ENCODE measurements around the gene CERS1. TPM values are rescaled to one million over a fixed set of nuclear protein-coding genes. Genes with fewer than 3 reads are reported as not detected.

Gene CERS1
- total RNA-seq, 2 experiments from 2014 or later = not detected

DNA sequence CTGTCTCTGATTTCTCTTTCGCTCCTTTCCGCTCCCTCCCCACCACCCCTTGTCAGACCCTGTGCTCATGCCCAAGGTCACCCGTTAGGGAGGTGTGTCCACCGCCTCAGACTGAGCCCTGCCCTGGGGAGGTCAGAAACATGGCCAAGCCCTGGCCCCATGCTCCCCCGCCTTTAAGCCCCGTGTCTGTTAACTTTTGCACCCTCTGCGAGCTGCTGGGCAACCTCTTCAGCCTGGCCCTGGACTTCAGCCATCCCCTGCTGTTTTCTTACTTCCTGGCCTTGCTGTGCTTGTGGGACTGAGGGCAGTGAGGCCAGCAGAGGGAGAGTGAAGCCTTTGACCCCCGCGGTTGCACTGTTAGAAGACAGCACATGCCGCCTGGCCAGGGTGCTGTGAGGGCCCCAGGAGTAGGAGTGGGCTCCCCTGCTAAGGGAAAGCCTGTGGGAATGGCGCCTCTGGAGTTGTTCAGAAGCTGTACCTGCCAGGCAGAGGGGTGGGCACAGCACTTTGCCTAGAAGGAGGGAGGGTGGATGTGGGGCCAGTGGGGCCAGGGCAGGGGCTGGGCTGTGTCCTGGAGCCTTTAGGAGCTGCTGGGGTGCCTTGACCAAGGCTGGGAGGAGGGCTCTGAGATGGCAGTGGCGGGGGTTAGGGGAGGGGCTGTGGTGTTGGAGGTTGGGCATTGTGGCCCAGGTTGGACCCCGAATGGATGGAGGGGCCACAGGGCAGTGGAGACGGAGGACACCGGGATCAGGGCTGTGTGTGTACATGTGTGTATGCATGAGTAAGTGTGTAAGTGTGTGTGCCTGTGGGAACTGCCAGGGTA lies 56.3 kb downstream of the CERS1 start:
- Mint-ChIP-seq H3K4me3 (no peak overlapping the region), H3K27me3 (no peaks in the 10 kb centered on the region), H3K36me3 (ENCODE audit: low read depth) (peaks cover 31% of the 10 kb centered on the region)

DNA sequence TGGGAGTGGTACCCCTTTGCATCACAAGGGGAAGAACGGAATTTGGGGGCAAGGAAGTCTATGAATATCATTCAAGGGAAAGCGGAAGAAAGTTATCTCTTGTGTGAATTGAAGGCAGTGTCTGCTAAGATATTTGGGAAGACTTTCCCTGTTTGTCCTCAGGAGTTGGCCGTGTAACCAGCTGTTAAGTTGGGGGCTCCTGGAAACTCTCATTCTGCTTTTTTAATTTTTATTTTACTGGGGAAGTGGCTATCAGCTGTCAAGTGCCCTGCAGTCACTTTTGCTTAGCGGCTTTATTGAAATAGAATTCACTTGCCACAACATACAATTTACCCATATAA lies 61.3 kb downstream of the CERS1 start:
- H3K27ac Mint-ChIP-seq = no peak overlapping the region
- POLR2A ChIA-PET = no interaction called here
- H3K4me3 Mint-ChIP-seq = peak overlapping the region; percentile 96
- H3K4me1 Mint-ChIP-seq = peaks cover 47% of the 10 kb centered on the region
- CTCF ChIA-PET = interaction anchor here (0.9 to 1.4 kb wide), 2 partner anchors 13 to 246 kb away, joined by 3 to 4 read pairs; no protein-coding TSS in a partner anchor
- H3K27me3 Mint-ChIP-seq = no peaks in the 10 kb centered on the region
- H3K9me3 Mint-ChIP-seq = no peaks in the 10 kb centered on the region
- peaks cover 48% of the 10 kb centered on the region for H3K36me3 Mint-ChIP-seq (ENCODE audit: low read depth)
- DNase-seq = no peak

More for the DNA sequence above, 56.3 kb downstream of the CERS1 start:
- ChIA-PET CTCF (interaction anchor here (0.7 to 1.4 kb wide), 4 partner anchors 7 to 451 kb away, joined by 3 to 4 read pairs (median 3); no protein-coding TSS in a partner anchor), POLR2A (no interaction called here)
- Mint-ChIP-seq H3K9me3 (no peaks in the 10 kb centered on the region), H3K27ac (peak overlapping the region; percentile 50), H3K4me1 (peaks cover 65% of the 10 kb centered on the region)
- no peak for DNase-seq

DNA sequence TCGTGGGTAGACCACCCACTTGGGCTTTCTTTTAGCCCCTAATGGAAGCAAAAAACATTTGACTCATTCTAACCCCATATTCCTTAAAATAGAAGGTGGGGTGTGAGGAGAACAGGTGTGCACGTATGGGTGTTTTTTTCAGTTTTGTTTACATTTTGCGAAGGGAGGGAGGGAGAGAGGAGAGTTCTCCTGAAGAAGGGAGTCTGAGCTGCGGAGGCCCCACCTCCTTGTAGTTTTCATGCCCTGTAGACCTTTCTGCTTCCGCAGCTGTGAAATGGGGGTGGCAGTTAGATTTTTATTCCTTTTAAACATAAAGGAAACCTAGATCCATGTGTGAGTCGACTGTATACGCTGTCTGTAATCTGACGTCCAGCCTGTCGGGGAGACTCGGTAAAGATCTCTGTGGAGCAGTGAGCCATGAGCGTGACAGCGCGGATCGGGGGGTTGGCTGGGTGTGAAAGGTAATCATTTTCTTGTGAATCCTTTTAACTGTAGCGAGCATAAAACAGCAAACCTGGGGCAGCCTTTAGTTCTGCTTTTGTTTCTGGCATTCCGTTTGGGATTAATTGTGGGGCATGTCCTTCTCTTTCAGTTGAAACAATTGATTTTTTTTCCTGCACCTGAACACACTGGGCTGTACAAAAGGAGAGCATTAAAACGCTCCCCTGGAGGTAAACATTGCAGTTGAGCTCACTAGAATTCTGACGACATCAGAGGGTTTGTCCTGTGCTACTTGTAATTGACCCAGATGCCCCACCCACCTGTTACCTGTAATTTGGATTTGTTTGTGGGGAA lies 61.9 kb downstream of the CERS1 start:
- ChIA-PET CTCF (interaction anchor here (0.6 to 1.4 kb wide), 3 partner anchors 13 to 245 kb away, joined by 3 to 4 read pairs (median 3); no protein-coding TSS in a partner anchor), POLR2A (interaction anchor here (0.6 kb wide), 1 partner anchor 511 kb away, joined by 3 read pairs; the partner anchor contains the start of gene LSM4)
- H3K27me3 Mint-ChIP-seq = peaks cover under 1% of the 10 kb centered on the region
- peaks cover 45% of the 10 kb centered on the region for H3K36me3 Mint-ChIP-seq (ENCODE audit: low read depth)
- H3K4me3 Mint-ChIP-seq = peak overlapping the region; percentile 96
- no peak overlapping the region for H3K27ac Mint-ChIP-seq
- no peaks in the 10 kb centered on the region for H3K9me3 Mint-ChIP-seq
- no peak for DNase-seq
- H3K4me1 Mint-ChIP-seq = peaks cover 47% of the 10 kb centered on the region

DNA sequence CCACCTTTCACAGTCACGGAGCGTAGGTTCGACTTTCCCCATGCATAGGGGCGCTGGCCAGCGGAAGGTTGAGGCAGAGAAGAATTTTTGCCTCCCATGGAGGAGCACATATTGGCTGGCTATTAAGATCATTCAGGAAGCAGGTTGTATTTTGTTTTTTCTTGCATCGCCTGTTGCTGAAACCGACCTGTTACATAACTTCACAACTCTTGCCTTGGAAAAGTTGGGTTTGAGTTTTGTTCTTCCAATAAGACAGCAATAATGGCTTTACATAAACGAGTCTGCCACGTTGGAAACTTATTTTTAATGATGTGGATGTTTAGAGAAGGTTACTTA lies 62.8 kb downstream of the CERS1 start:
- peaks cover 41% of the 10 kb centered on the region for H3K36me3 Mint-ChIP-seq (ENCODE audit: low read depth)
- peak overlapping the region; percentile 96 for H3K4me3 Mint-ChIP-seq
- ChIA-PET POLR2A (interaction anchor here (0.5 kb wide), 1 partner anchor 393 kb away, joined by 4 read pairs; no protein-coding TSS in a partner anchor), CTCF (interaction anchor here (1.3 to 2.2 kb wide), 3 partner anchors 9 to 262 kb away, joined by 5 to 7 read pairs (median 6); partner anchors contain the start of genes REX1BD and UBA52)
- H3K27ac Mint-ChIP-seq = peak overlapping the region; percentile 92
- H3K27me3 Mint-ChIP-seq = peaks cover 6% of the 10 kb centered on the region
- no peak for DNase-seq
- H3K9me3 Mint-ChIP-seq = no peaks in the 10 kb centered on the region
- peaks cover 43% of the 10 kb centered on the region for H3K4me1 Mint-ChIP-seq

DNA sequence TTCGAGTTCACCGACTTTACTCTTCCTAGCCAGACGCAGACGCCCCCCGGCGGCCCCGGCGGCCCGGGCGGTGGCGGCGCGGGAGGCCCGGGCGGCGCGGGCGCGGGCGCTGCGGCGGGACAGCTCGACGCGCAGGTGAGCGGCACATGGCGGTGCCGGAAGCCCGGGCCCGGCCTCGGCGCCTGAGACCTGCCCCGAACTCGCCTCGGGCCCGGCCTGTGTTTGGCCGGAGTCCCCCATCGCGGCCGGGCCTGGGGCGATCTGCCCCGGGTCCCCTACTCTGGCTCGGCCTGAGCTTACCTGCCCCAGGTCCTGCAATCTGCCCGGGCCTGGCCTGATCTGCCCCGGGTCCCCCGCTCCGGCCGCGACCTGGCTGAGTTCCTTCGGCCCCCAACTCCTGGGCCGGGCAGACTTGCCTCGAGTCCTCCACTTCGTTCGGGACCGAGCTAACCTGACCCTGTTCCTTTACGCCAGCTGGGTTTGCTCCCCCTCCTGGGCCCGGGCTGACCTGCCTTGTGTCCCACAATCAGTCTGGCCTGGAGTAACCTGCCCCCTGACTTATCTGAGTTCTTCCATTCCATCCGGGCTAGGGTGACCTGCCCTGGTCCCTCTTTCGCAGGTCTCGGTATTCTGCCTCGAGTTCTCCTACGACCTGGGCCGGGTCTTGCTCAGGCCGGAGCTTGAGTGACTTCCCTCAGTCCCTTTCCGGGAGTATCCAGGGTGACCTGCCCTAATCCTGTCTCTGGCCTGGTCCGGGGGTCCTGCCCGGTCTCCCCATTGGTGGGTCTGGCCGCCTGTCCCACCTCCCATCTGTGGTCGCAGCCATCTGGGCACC lies 63.4 kb downstream of the CERS1 start:
- Mint-ChIP-seq H3K4me1 (peaks cover 37% of the 10 kb centered on the region), H3K9me3 (peaks cover 2% of the 10 kb centered on the region), H3K27me3 (peaks cover 11% of the 10 kb centered on the region), H3K27ac (peak overlapping the region; percentile 92), H3K4me3 (peak overlapping the region; percentile 96), H3K36me3 (ENCODE audit: low read depth) (peaks cover 37% of the 10 kb centered on the region)
- CTCF ChIA-PET = interaction anchor here (1.0 to 2.2 kb wide), 7 partner anchors 9 to 261 kb away, joined by 4 to 8 read pairs (median 6); partner anchors contain the start of genes REX1BD and UBA52
- POLR2A ChIA-PET = interaction anchor here (0.5 kb wide), 1 partner anchor 392 kb away, joined by 4 read pairs; no protein-coding TSS in a partner anchor
- DNase-seq = peak; percentile 20

DNA sequence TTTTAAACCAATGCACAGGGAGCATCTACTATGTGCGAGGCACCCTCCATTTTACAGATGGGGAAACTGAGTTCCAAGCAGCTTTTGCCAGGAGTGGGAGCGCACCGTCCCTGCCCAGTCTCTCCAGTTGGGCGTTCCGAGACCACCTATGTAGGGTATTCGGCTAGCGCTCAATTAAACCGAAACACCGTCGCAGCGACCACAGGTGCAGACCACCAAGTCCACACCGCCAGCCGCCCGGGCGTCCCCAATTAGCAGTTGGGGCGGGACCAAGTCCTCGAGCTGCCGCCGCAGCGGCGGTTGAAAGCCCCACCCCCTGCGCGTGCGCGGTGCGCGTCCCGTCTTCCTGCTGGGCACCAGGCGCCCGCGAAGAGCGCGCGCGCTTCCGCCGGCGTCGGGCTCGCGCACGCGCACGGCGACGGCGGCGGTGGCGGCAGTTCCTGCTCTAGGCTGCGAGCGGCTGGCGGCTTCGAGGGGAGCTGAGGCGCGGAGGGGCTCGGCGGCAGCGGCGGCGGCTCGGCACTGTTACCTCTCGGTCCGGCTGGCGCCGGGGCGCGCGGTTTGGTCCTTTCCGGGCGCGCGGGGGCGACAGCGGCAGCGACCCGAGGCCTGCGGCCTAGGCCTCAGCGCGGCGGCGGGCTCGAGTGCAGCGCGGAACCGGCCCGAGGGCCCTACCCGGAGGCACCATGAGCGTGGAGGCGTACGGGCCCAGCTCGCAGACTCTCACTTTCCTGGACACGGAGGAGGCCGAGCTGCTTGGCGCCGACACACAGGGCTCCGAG lies 64.2 kb downstream of the CERS1 start, which contains the start of gene UPF1:
UPF1 (plus strand) TSS at position 436 of the 782 bp plus-strand sequence; CDS start at position 687, 251 bp downstream.
- Mint-ChIP-seq H3K9me3 (peaks cover 2% of the 10 kb centered on the region), H3K4me1 (peaks cover 32% of the 10 kb centered on the region), H3K4me3 (peak within 1 kb of the TSS; percentile 96), H3K27ac (peak within 1 kb of the TSS; percentile 92), H3K36me3 (ENCODE audit: low read depth) (peaks cover 32% of the 10 kb centered on the region), H3K27me3 (peaks cover 13% of the 10 kb centered on the region)
- CTCF ChIA-PET = interaction anchor here (1.0 to 2.2 kb wide), 9 partner anchors 8 to 412 kb away, joined by 4 to 8 read pairs (median 5); partner anchors contain the start of genes REX1BD, SSBP4 and UBA52
- DNase-seq = peak; percentile 97
- POLR2A ChIA-PET = no interaction called here

DNA sequence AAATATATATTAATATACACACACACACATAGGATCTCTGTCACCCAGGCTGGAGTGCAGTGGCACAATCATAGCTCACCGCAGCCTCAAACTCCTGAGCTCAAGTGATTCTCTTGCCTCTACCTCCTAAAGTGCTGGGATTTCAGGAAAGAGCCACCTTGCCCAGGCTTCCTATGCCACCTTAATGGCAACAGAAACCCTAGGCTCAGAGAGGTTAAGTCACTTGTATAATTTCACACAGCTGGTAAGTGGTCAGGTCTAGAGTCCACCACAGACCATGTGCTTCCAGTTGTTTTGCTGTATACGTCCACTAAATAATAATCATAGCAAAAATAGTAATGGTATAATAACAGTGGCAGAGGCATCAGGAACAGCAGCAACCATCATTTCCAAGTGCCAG lies 65.5 kb downstream of the CERS1 start:
- ChIA-PET CTCF (interaction anchor here (0.6 to 1.9 kb wide), 2 partner anchors 411 to 1100 kb away, joined by 3 to 4 read pairs; partner anchors contain the start of gene SSBP4), POLR2A (no interaction called here)
- peaks cover 5% of the 10 kb centered on the region for H3K9me3 Mint-ChIP-seq
- peaks cover 23% of the 10 kb centered on the region for H3K36me3 Mint-ChIP-seq (ENCODE audit: low read depth)
- no peak for DNase-seq
- H3K27me3 Mint-ChIP-seq = peaks cover 18% of the 10 kb centered on the region
- H3K4me1 Mint-ChIP-seq = peaks cover 22% of the 10 kb centered on the region
- peak overlapping the region; percentile 43 for H3K4me3 Mint-ChIP-seq
- H3K27ac Mint-ChIP-seq = no peak overlapping the region

DNA sequence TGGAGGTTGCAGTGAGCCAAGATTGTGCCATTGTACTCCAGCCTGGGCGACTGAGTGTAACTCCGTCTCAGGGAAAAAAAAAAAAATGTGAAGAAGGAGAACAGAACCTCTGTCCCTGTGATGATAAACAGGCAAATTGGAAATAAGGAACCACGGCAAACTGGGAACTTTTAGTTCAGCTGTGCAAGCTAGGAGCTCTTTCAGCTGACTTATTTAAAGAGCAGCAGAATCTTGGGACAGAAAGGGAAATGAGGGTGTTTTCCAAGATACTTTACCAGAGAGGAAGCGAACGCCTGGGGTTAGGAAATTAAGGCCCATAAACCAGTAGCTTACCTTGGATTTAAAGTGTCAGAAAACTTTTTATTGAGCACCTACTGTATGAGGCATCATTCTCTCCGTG lies 67.2 kb downstream of the CERS1 start:
- CTCF ChIA-PET = interaction anchor here (0.8 to 1.3 kb wide), 3 partner anchors 10 to 18 kb away, joined by 3 read pairs; no protein-coding TSS in a partner anchor
- H3K27me3 Mint-ChIP-seq = peaks cover 21% of the 10 kb centered on the region
- POLR2A ChIA-PET = interaction anchor here (0.6 kb wide), 1 partner anchor 102 kb away, joined by 5 read pairs; no protein-coding TSS in a partner anchor
- no peak overlapping the region for H3K4me3 Mint-ChIP-seq
- DNase-seq = no peak
- no peak overlapping the region for H3K27ac Mint-ChIP-seq
- H3K4me1 Mint-ChIP-seq = peaks cover 7% of the 10 kb centered on the region
- peaks cover 8% of the 10 kb centered on the region for H3K36me3 Mint-ChIP-seq (ENCODE audit: low read depth)
- peaks cover 5% of the 10 kb centered on the region for H3K9me3 Mint-ChIP-seq

Other genes starting within 250 kb of the CERS1 start
- 10 to 100 TPM; 10.2 to 10.3 TPM for gene CRTC1, start 212.5 kb downstream of the CERS1 start, total RNA-seq
- not detected for gene COMP, start 104.9 kb downstream of the CERS1 start, total RNA-seq
- gene UPF1, start 64.2 kb downstream of the CERS1 start, total RNA-seq = 10 to 100 TPM; 89.4 to 97.3 TPM
- gene COPE, start 23.2 kb upstream of the CERS1 start, total RNA-seq = 100 to 1,000 TPM; 218 to 258 TPM
- 10 to 100 TPM; 40.6 to 50.6 TPM for gene DDX49, start 23.6 kb upstream of the CERS1 start, total RNA-seq
- gene HOMER3, start 45.1 kb upstream of the CERS1 start, total RNA-seq = not detected
- 100 to 1,000 TPM; 128 to 144 TPM for gene SUGP2, start 137.4 kb upstream of the CERS1 start, total RNA-seq
- gene ARMC6, start 137.4 kb upstream of the CERS1 start, total RNA-seq = 10 to 100 TPM; 38.6 to 39.3 TPM
- 10 to 100 TPM; 20.6 to 22.2 TPM for gene SLC25A42, start 167.8 kb upstream of the CERS1 start, total RNA-seq
- 10 to 100 TPM; 23.1 to 24.1 TPM for gene TMEM161A, start 242.3 kb upstream of the CERS1 start, total RNA-seq

Data from activated CD4-positive, alpha-beta T cell treated with anti-CD3 and anti-CD28 coated beads, Interleukin-2, amount 10 ng/mL, durations not matched to agents 7 days and 5 days (primary cell).